ENCODE results near the gene RGL3. TPM values are rescaled to one million over a fixed set of nuclear protein-coding genes. Genes with fewer than 3 reads are reported as not detected.
A peak's percentile ranks its signal among the peaks of the same experiment; 100 is the strongest.

The RGL3 gene
- total RNA-seq, 2 donors from 2014 or later, result 5.1 to 8.6 TPM

GRCh38 chr19:11349171-11349570 lies 69.9 kb downstream of the RGL3 start:
- Histone ChIP-seq H3K27ac (no peak overlapping the region), H3K27me3 (replicated peaks; ENCODE audit: insufficient read depth) (no peaks in the 10 kb centered on the region), H3K4me1 (replicated peaks) (peaks cover 11% of the 10 kb centered on the region), H3K4me3 (no peak overlapping the region), H3K9me3 (no peaks in the 10 kb centered on the region), H3K36me3 (no peaks in the 10 kb centered on the region)
- intact Hi-C loops (cut with DNase I), result no loop called here
- TF ChIP-seq CTCF (IDR thresholded peaks at IDR 0.05), result no peak
- TF ChIP-seq POLR2AphosphoS5 (IDR thresholded peaks at IDR 0.05), result no peak
- TF ChIP-seq POLR2A (IDR thresholded peaks at IDR 0.05), result no peak
- 98% methylated on average over 4 of the region's 4 CpGs for WGBS
- DNase-seq (ENCODE audit: low spot score), result no peak

GRCh38 chr19:11347546-11348039 lies 71.5 kb downstream of the RGL3 start:
- Histone ChIP-seq H3K27ac (no peak overlapping the region), H3K36me3 (no peaks in the 10 kb centered on the region), H3K4me3 (no peak overlapping the region), H3K4me1 (replicated peaks) (peaks cover 17% of the 10 kb centered on the region), H3K27me3 (replicated peaks; ENCODE audit: insufficient read depth) (no peaks in the 10 kb centered on the region), H3K9me3 (no peaks in the 10 kb centered on the region)
- intact Hi-C loops (cut with DNase I), result no loop called here
- WGBS, result 80% methylated on average over 7 of the region's 7 CpGs
- TF ChIP-seq POLR2A (IDR thresholded peaks at IDR 0.05) (no peak), CTCF (IDR thresholded peaks at IDR 0.05) (no peak), POLR2AphosphoS5 (IDR thresholded peaks at IDR 0.05) (no peak)
- no peak for DNase-seq (ENCODE audit: low spot score)

GRCh38 chr19:11346104-11346940 lies 72.8 kb downstream of the RGL3 start, which contains the start of the genes CCDC159 and TMEM205:
CCDC159 (plus strand) TSS chr19:11346519; CDS start chr19:11346607, 88 bp downstream.
TMEM205 (minus strand) TSS chr19:11346268; CDS start chr19:11345619, 649 bp downstream.
- peak; percentile 99 for DNase-seq (ENCODE audit: low spot score)
- peak within 1 kb of the TSS; percentile 49 to 66 for H3K4me3 ChIP-seq
- H3K4me1 ChIP-seq (replicated peaks), result peaks cover 17% of the 10 kb centered on the region
- no peaks in the 10 kb centered on the region for H3K36me3 ChIP-seq
- H3K27ac ChIP-seq, result peak within 1 kb of the TSS; percentile 83 to 88
- H3K9me3 ChIP-seq, result no peaks in the 10 kb centered on the region
- 0% methylated on average over 50 of the region's 50 CpGs for WGBS
- intact Hi-C loops (cut with DNase I), result no loop called here
- no peaks in the 10 kb centered on the region for H3K27me3 ChIP-seq (replicated peaks; ENCODE audit: insufficient read depth)
- TF ChIP-seq CTCF (IDR thresholded peaks at IDR 0.05) (peak in 1 of 4 experiments; percentile 14), POLR2AphosphoS5 (IDR thresholded peaks at IDR 0.05) (peak; percentile 99), POLR2A (IDR thresholded peaks at IDR 0.05) (peak; percentile 88)

GRCh38 chr19:11345122-11345803 lies 73.9 kb downstream of the RGL3 start:
- WGBS, result 39% methylated on average over 15 of the region's 15 CpGs
- DNase-seq (ENCODE audit: low spot score), result no peak
- intact Hi-C loops (cut with DNase I), result no loop called here
- Histone ChIP-seq H3K4me3 (peak overlapping the region; percentile 49 to 66), H3K9me3 (no peaks in the 10 kb centered on the region), H3K36me3 (no peaks in the 10 kb centered on the region), H3K27me3 (replicated peaks; ENCODE audit: insufficient read depth) (no peaks in the 10 kb centered on the region), H3K4me1 (replicated peaks) (peaks cover 17% of the 10 kb centered on the region), H3K27ac (peak overlapping the region; percentile 83 to 88)
- no peak for TF ChIP-seq CTCF (IDR thresholded peaks at IDR 0.05)

Small RNA genes within 50 kb of the gene (small RNA-seq; reads per million reads assigned to genes)
- gene RF00019, result 0 reads per million in 2 donors

Other genes starting within 250 kb of the RGL3 start
- 100 to 1,000 TPM; 150 to 370 TPM for gene KANK2, start 221.8 kb downstream of the RGL3 start, total RNA-seq
- gene ANGPTL8, start 179.7 kb downstream of the RGL3 start, total RNA-seq, result not detected
- 10 to 100 TPM; 21.6 to 38.7 TPM for gene DOCK6, start 156.8 kb downstream of the RGL3 start, total RNA-seq
- 1 to 10 TPM in 1 of 2 donors, not detected in 1; 4.2 TPM for gene TSPAN16, start 123.2 kb downstream of the RGL3 start, total RNA-seq
- gene RAB3D, start 79.7 kb downstream of the RGL3 start, total RNA-seq, result 10 to 100 TPM; 33.9 to 81.2 TPM
- gene TMEM205, start 73.0 kb downstream of the RGL3 start, total RNA-seq, result 100 to 1,000 TPM; 219 to 541 TPM
- 10 to 100 TPM; 51.5 to 52.4 TPM for gene CCDC159, start 72.8 kb downstream of the RGL3 start, total RNA-seq
- 10 to 100 TPM; 33.9 to 86.1 TPM for gene PLPPR2, start 63.9 kb downstream of the RGL3 start, total RNA-seq
- 1 to 10 TPM; 4.1 to 6.3 TPM for gene SWSAP1, start 44.6 kb downstream of the RGL3 start, total RNA-seq
- gene EPOR, start 35.0 kb downstream of the RGL3 start, total RNA-seq, result 1 to 10 TPM; 6.8 to 8.1 TPM
- 1 to 10 TPM; 1.3 to 2.7 TPM for gene ODAD3, start 15.8 kb upstream of the RGL3 start, total RNA-seq
- gene PRKCSH, start 16.3 kb upstream of the RGL3 start, total RNA-seq, result 100 to 1,000 TPM; 229 to 238 TPM
- 1 to 10 TPM in 1 of 2 donors, under 1 TPM in 1; 0.57 to 1.5 TPM for gene ELAVL3, start 61.7 kb upstream of the RGL3 start, total RNA-seq
- 10 to 100 TPM; 11.2 to 25.8 TPM for gene ZNF653, start 86.5 kb upstream of the RGL3 start, total RNA-seq
- 10 to 100 TPM; 93.0 to 94.7 TPM for gene ECSIT, start 109.8 kb upstream of the RGL3 start, total RNA-seq
- gene CNN1, start 119.5 kb upstream of the RGL3 start, total RNA-seq, result 100 to 1,000 TPM; 426 to 525 TPM
- 10 to 100 TPM; 47.8 to 57.5 TPM for gene ELOF1, start 139.9 kb upstream of the RGL3 start, total RNA-seq
- 10 to 100 TPM; 23.3 to 59.3 TPM for gene ACP5, start 158.3 kb upstream of the RGL3 start, total RNA-seq
- 10 to 100 TPM; 17.8 to 20.5 TPM for gene ZNF627, start 178.2 kb upstream of the RGL3 start, total RNA-seq

All from prostate gland (tissue), 2 donors.